H1 (cell line): ENCODE data around the gene RPS29. TPM values are rescaled to one million over a fixed set of nuclear protein-coding genes. Genes with fewer than 3 reads are reported as not detected.
A peak's percentile ranks its signal among the peaks of the same experiment; 100 is the strongest.

Experiments used
- CTCF ChIA-PET: fragments of 300-600 bp; sonication (Branson Sonifier 250); formaldehyde crosslinking; loops from one replicate; lab custom pipeline; 2021; ENCODE audit not compliant: partially characterized antibody; lab: Charles Lee
- POLR2A ChIA-PET: fragments of 300-600 bp; sonication (Branson Sonifier 250); formaldehyde crosslinking; loops from one replicate; lab custom pipeline; 2021; ENCODE audit warnings: inconsistent platforms; ENCODE audit not compliant: partially characterized antibody; lab: Charles Lee
- DNase-seq, 2 experiments: peaks; one replicate each; pipeline versions ENCODE4 v3.0.0 to v3.0.0-alpha.2; 2010 to 2022; ENCODE audit warnings: low spot score in 2 of 2, low read depth in 1 of 2, mixed read lengths in 1 of 2
- FAIRE-seq: peaks from 2 replicates; lab custom pipeline; 2011; peaks lifted over from hg19 to GRCh38; lab: Jason Lieb, UNC
- H2AFZ ChIP-seq: 2 replicates; pipeline ENCODE4 v1.8.1; 2012; ENCODE audit warnings: low read length, inconsistent platforms
- H2AK5ac ChIP-seq: 2 replicates; pipeline ENCODE4 v1.6.1; 2013; ENCODE audit warnings: low read depth, low read length
- H2BK120ac ChIP-seq: replicated peaks from 2 replicates; pipeline ENCODE3; 2013; ENCODE audit warnings: low read depth, low read length, inconsistent platforms
- H2BK12ac ChIP-seq: 2 replicates; pipeline ENCODE4 v1.6.1; 2013; ENCODE audit warnings: low read depth, low read length
- H2BK15ac ChIP-seq: 2 replicates; pipeline ENCODE4 v1.6.1; 2013; ENCODE audit warnings: low read length
- H2BK20ac ChIP-seq: 2 replicates; pipeline ENCODE4 v1.6.1; 2013; ENCODE audit warnings: low read length
- H2BK5ac ChIP-seq: 2 replicates; pipeline ENCODE4 v1.6.1; 2013; ENCODE audit warnings: low read depth, low read length
- H3K14ac ChIP-seq: 2 replicates; pipeline ENCODE4 v1.6.1; 2013; ENCODE audit warnings: inconsistent platforms; ENCODE audit not compliant: insufficient read length
- H3K18ac ChIP-seq: 2 replicates; pipeline ENCODE4 v1.6.1; 2013; ENCODE audit warnings: low read length; ENCODE audit errors: extremely low read depth
- H3K23ac ChIP-seq: 2 replicates; pipeline ENCODE4 v1.6.1; 2013; ENCODE audit warnings: inconsistent platforms; ENCODE audit not compliant: insufficient read length
- H3K23me2 ChIP-seq: 2 replicates; pipeline ENCODE4 v1.6.1; 2013; ENCODE audit warnings: low read depth, low read length
- H3K27ac ChIP-seq: 2 replicates; pipeline ENCODE4 v1.6.1; 2011; ENCODE audit warnings: low read depth, low read length, inconsistent platforms
- H3K27me3 ChIP-seq, 4 experiments: replicated peaks in 1 of 4; 1 replicate in 1 of 4; 2 replicates in 3 of 4; pipeline versions ENCODE4 v1.6.1 to v1.8.1; 2011 to 2013; ENCODE audit warnings: low read length in 3 of 4, mild to moderate bottlenecking in 3 of 4, inconsistent platforms in 2 of 4, mixed read lengths in 2 of 4, moderate library complexity in 1 of 4; ENCODE audit not compliant: control insufficient read depth in 3 of 4, insufficient read depth in 3 of 4; ENCODE audit errors: extremely low read depth in 1 of 4
- H3K36me3 ChIP-seq, 4 experiments: 2 replicates each; pipeline versions ENCODE4 v1.6.1 to v1.8.1; 2011 to 2013; ENCODE audit warnings: mild to moderate bottlenecking in 4 of 4, low read length in 3 of 4, moderate library complexity in 2 of 4, control low read depth in 1 of 4, inconsistent platforms in 1 of 4; ENCODE audit not compliant: insufficient read depth in 4 of 4, control insufficient read depth in 2 of 4
- H3K4ac ChIP-seq: replicated peaks from 2 replicates; pipeline ENCODE3; 2013; ENCODE audit warnings: low read length, low read depth, mixed read lengths, inconsistent platforms; ENCODE audit not compliant: insufficient read length
- H3K4me1 ChIP-seq, 4 experiments: replicated peaks in 1 of 4; 1 replicate in 1 of 4; 2 replicates in 3 of 4; pipeline versions ENCODE4 v1.6.1 to v1.8.1; 2011 to 2013; ENCODE audit warnings: low read length in 3 of 4, inconsistent platforms in 2 of 4, mixed read lengths in 1 of 4; ENCODE audit not compliant: insufficient read depth in 4 of 4, control insufficient read depth in 3 of 4
- H3K4me2 ChIP-seq, 2 experiments: 2 replicates each; pipeline versions ENCODE4 v1.6.1 to v1.8.1; 2011 to 2013; ENCODE audit warnings: low read depth in 2 of 2, low read length in 2 of 2, control low read depth in 1 of 2, inconsistent platforms in 1 of 2, mild to moderate bottlenecking in 1 of 2; ENCODE audit not compliant: insufficient read depth in 1 of 2
- H3K4me3 ChIP-seq, 4 experiments: fragments of 200-600, 300-600 bp in 1 of 4; sonication (generic), shearing (Covaris generic), sonication (Bioruptor Twin) in 1 of 4; 2 replicates each; pipeline versions ENCODE4 v1.5.1 to v1.8.1; 2011 to 2016; ENCODE audit warnings: low read length in 4 of 4, low read depth in 3 of 4, control low read depth in 2 of 4, inconsistent platforms in 2 of 4, mild to moderate bottlenecking in 2 of 4, mixed read lengths in 1 of 4, moderate library complexity in 1 of 4; ENCODE audit not compliant: insufficient read depth in 2 of 4; ENCODE audit errors: extremely low read depth in 1 of 4
- H3K56ac ChIP-seq: replicated peaks from 2 replicates; pipeline ENCODE3; 2013; ENCODE audit warnings: low read depth, mild to moderate bottlenecking, mixed read lengths, low read length, inconsistent platforms; ENCODE audit not compliant: insufficient read length
- H3K79me1 ChIP-seq: 2 replicates; pipeline ENCODE4 v1.6.1; 2013; ENCODE audit warnings: low read depth, low read length, control low read depth
- H3K79me2 ChIP-seq, 2 experiments: 2 replicates each; pipeline versions ENCODE4 v1.6.1 to v1.8.1; 2012 to 2013; ENCODE audit warnings: low read length in 2 of 2, mild to moderate bottlenecking in 2 of 2, inconsistent platforms in 1 of 2; ENCODE audit not compliant: insufficient read depth in 2 of 2, control insufficient read depth in 1 of 2
- H3K9ac ChIP-seq, 4 experiments: replicated peaks in 1 of 4; 1 replicate in 1 of 4; 2 replicates in 3 of 4; pipeline versions ENCODE4 v1.6.1 to v1.8.1; 2011 to 2013; ENCODE audit warnings: low read depth in 3 of 4, low read length in 3 of 4, control low read depth in 2 of 4, mild to moderate bottlenecking in 2 of 4, moderate library complexity in 2 of 4, inconsistent platforms in 1 of 4; ENCODE audit errors: extremely low read depth in 1 of 4
- H3K9me3 ChIP-seq, 2 experiments: 2 replicates each; pipeline versions ENCODE4 v1.6.1 to v1.8.1; 2012 to 2013; ENCODE audit warnings: mild to moderate bottlenecking in 2 of 2, moderate library complexity in 2 of 2, control low read depth in 1 of 2, inconsistent platforms in 1 of 2, low read depth in 1 of 2, low read length in 1 of 2, mixed read lengths in 1 of 2; ENCODE audit not compliant: insufficient read depth in 2 of 2
- H4K20me1 ChIP-seq, 2 experiments: replicated peaks in 1 of 2; 2 replicates each; pipeline versions ENCODE3 to v1.8.1; 2011 to 2013; ENCODE audit warnings: inconsistent platforms in 2 of 2, low read length in 2 of 2, mild to moderate bottlenecking in 1 of 2; ENCODE audit not compliant: insufficient read depth in 2 of 2, control insufficient read depth in 1 of 2
- H4K5ac ChIP-seq: 2 replicates; pipeline ENCODE4 v1.6.1; 2013; ENCODE audit warnings: low read length, low read depth, mixed read lengths, inconsistent platforms; ENCODE audit not compliant: insufficient read length
- H4K8ac ChIP-seq: 2 replicates; pipeline ENCODE4 v1.8.0; 2013; ENCODE audit warnings: mild to moderate bottlenecking, moderate library complexity, low read length, inconsistent platforms; ENCODE audit not compliant: insufficient read depth; ENCODE audit errors: extremely low read depth
- H4K91ac ChIP-seq: replicated peaks from 2 replicates; pipeline ENCODE3; 2013; ENCODE audit warnings: low read length, mixed read lengths, inconsistent platforms; ENCODE audit not compliant: insufficient read length
- CTCF ChIP-seq, 3 experiments: IDR thresholded peaks; 1 replicate in 2 of 3; 2 replicates in 1 of 3; pipeline versions ENCODE4 v1.5.1 to v1.6.1; 2011; ENCODE audit warnings: low read length in 3 of 3, mild to moderate bottlenecking in 3 of 3, inconsistent platforms in 2 of 3, low read depth in 1 of 3, moderate library complexity in 1 of 3; ENCODE audit not compliant: insufficient read depth in 1 of 3; ENCODE audit errors: control extremely low read depth in 1 of 3
- MAX ChIP-seq: IDR thresholded peaks from 2 replicates; pipeline ENCODE4 v1.6.1; 2012; ENCODE audit warnings: inconsistent platforms
- WGBS, 2 experiments: shearing (Covaris generic) in 1 of 2; methylation state at CpG; one replicate each; pipeline versions ENCODE4 v1.1.6 to v1.1.7; 2013 to 2015; ENCODE audit warnings: low lambda C conversion rate in 2 of 2, mixed read lengths in 2 of 2, inconsistent platforms in 1 of 2, low coverage in 1 of 2, missing lambda C conversion rate in 1 of 2; ENCODE audit not compliant: insufficient replicate concordance in 2 of 2, insufficient coverage in 1 of 2, insufficient read length in 1 of 2; ENCODE audit errors: extremely low coverage in 1 of 2, missing lambda C conversion rate in 1 of 2; 5-methylcytosine and 5-hydroxymethylcytosine counted together
- polyA plus RNA-seq, 7 experiments: library from polyadenylated mRNA; depleted of rRNA in 3 of 7; stranded (reverse) in 5 of 7; unstranded in 2 of 7; fragments of >200 nt in 5 of 7; fragments of 200-250 nt in 2 of 7; gene quantifications; 1 replicate in 5 of 7; 2 replicates in 1 of 7; 4 replicates in 1 of 7; pipeline versions ENCODE4 v1.2.1 to v1.2.3, GENCODE V29; 2011 to 2013; ENCODE audit warnings: missing spikeins in 2 of 7, mixed read lengths in 2 of 7
- total RNA-seq: library from RNA; stranded (reverse); fragmentation: NEBNext Ultra II Directional; extraction: Animal tissue kit (Norgen Biotek cat#: 25700); gene quantifications from 2 replicates; pipeline ENCODE4 v1.2.1, GENCODE V29; 2021

The RPS29 gene
- total and polyA plus RNA-seq, 2 of the 8 experiments (the other 6 are each of a cell fraction or from before 2014, with no cell fraction given) = 2,193 to 23,165 TPM

GRCh38 chr14:49549881-49550280 lies 36.3 kb downstream of the RPS29 start:
- Histone ChIP-seq H3K9ac (no peak overlapping the region), H3K4me3 (peak overlapping the region in 3 of 4 experiments; percentile 6 to 37 (median 8); a peak in 2 of 8 replicates), H4K8ac (no peak overlapping the region), H3K4me1 (peaks cover 0 to 9% (median 6%) of the 10 kb centered on the region in 4 experiments; a peak in 3 of 7 replicates), H3K27me3 (no peaks in the 10 kb centered on the region), H3K9me3 (no peaks in the 10 kb centered on the region; a peak in 2 of 4 replicates), H4K5ac (peak overlapping the region; percentile 62), H2BK120ac (no peak overlapping the region), H2BK5ac (no peak overlapping the region; the same call in 1 of the 2 replicates), H3K23ac (no peak overlapping the region), H3K36me3 (no peaks in the 10 kb centered on the region), H2BK20ac (no peak overlapping the region), H3K27ac (no peak overlapping the region), H3K4me2 (peak overlapping the region; percentile 18 to 40; a peak in 3 of 4 replicates), H4K91ac (no peak overlapping the region), H2BK15ac (no peak overlapping the region; the same call in 1 of the 2 replicates), H3K14ac (no peak overlapping the region), H3K4ac (no peak overlapping the region), H2AK5ac (no peak overlapping the region), H3K18ac (0 out of 2 replicates have a peak overlapping the region, but pooled peaks have one; percentile 1), H3K79me2 (no peaks in the 10 kb centered on the region), H2BK12ac (no peak overlapping the region), H3K79me1 (no peaks in the 10 kb centered on the region), H2AFZ (peak overlapping the region; percentile 31), H4K20me1 (no peaks in the 10 kb centered on the region), H3K56ac (no peak overlapping the region), H3K23me2 (no peaks in the 10 kb centered on the region; the same call in 1 of the 2 replicates)
- peak; percentile 7; the same call in 1 of the 2 replicates for TF ChIP-seq MAX
- TF ChIP-seq CTCF (IDR thresholded peaks at IDR 0.05; ENCODE audit: control extremely low read depth in 1 of 3, insufficient read depth in 1 of 3, low read depth in 1 of 3, low read length in 3 of 3) = no peak
- DNase-seq (peak; percentile 13 to 67), FAIRE-seq (peak; percentile 13)
- 48% methylated on average over 4 of the region's 4 CpGs; no CpG with 5 or more reads in 1 of the 2 experiments for WGBS, 2 experiments
- ChIA-PET CTCF (interaction anchor here (0.6 to 3.0 kb wide), 13 partner anchors 13 to 381 kb away, joined by 3 to 40 read pairs (median 4); no protein-coding TSS in a partner anchor), POLR2A (interaction anchor here (0.6 to 1.6 kb wide), 6 partner anchors 12 to 1299 kb away, joined by 3 to 10 read pairs (median 3); partner anchors contain the start of gene RPS29)
